ENCODE results near the gene KRI1. TPM values are rescaled to one million over a fixed set of nuclear protein-coding genes. Genes with fewer than 3 reads are reported as not detected.

Gene KRI1
- total RNA-seq, 1 experiment from 2014 or later, result 24.5 TPM

DNA sequence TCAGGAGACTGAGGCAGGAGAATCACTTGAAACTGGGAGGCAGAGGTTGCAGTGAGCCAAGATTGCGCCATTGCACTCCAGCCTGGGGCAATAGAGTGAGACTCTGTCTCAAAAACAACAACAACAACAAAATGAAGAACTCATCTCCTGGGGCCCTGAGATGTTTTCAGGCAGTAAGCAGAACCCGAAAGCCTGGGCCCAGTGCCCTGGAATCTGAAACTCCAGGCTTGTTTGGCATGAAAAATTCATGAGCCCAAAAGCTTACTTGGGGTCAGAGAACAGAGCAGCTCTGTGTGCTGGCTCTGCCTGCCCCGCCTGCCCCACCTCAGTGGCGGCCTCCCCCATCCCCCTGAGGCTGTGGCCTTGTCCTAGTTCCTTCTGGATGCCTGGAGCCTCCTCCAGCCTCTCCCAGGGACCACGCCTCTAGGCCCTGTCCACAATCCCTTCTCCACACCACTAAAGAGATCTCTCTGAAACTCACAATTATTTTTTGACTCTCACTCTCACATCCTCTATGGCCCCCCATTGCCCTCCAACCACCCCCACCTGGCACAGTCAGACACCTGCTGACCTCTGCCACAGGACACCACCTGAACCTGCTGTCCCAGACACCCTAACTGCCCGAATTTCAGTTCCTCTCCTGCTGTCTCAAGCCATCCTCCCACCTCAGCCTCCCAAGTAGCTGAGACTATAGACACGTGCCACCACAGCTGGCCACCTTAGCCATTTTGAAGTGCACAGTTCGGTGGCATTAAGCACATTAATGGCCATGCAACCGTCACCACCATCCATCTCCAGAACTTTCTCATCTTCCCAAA is 28.2 kb upstream of the KRI1 start:
- intact Hi-C loops (cut with micrococcal nuclease; ENCODE audit: unreplicated experiment), result no loop called here
- H3K4me1 ChIP-seq (replicated peaks; ENCODE audit: insufficient read depth), result peaks cover 15% of the 10 kb centered on the region
- H3K27ac ChIP-seq, result peak overlapping the region; percentile 27; the same call in 1 of the 2 replicates
- peak; percentile 34 to 48 for DNase-seq
- ChIA-PET CTCF (no interaction called here), POLR2A (ENCODE audit: unreplicated experiment) (interaction anchor here (0.5 to 0.7 kb wide), 2 partner anchors 31 to 102 kb away, joined by 3 to 4 read pairs; partner anchors contain the start of gene SLC44A2)
- no peak overlapping the region for H3K4me3 ChIP-seq
- H3K27me3 ChIP-seq (ENCODE audit: insufficient read depth, low read depth), result no peaks in the 10 kb centered on the region
- no peak for TF ChIP-seq EZH2 (IDR thresholded peaks at IDR 0.05; ENCODE audit: low read depth)
- TF ChIP-seq CTCF (conservative IDR thresholded peaks at IDR 0.05), result no peak
- peaks cover 8% of the 10 kb centered on the region for H3F3A ChIP-seq (ENCODE audit: insufficient read depth, low read depth)
- no peaks in the 10 kb centered on the region for H4K20me1 ChIP-seq (ENCODE audit: insufficient read depth)
- BruUV-seq (replicated peaks), result no TSS peak
- no peaks in the 10 kb centered on the region for H3K36me3 ChIP-seq (ENCODE audit: low read depth)
- no peaks in the 10 kb centered on the region for H3K79me2 ChIP-seq (ENCODE audit: low read depth)
- no peaks in the 10 kb centered on the region for H3K9me2 ChIP-seq (ENCODE audit: insufficient read depth)
- H3K4me2 ChIP-seq, result peak overlapping the region; percentile 45
- no peaks in the 10 kb centered on the region for H3K9me3 ChIP-seq (ENCODE audit: insufficient read depth, low read depth)
- 0 out of 2 replicates have a peak overlapping the region, but pooled peaks have one; percentile 6 for H2AFZ ChIP-seq

GRCh38 chr19:10593148-10593547 is 27.3 kb upstream of the KRI1 start:
- BruUV-seq (replicated peaks), result no TSS peak
- peak overlapping the region; percentile 27; the same call in 1 of the 2 replicates for H3K4me2 ChIP-seq
- H4K20me1 ChIP-seq (ENCODE audit: insufficient read depth), result no peaks in the 10 kb centered on the region
- no peaks in the 10 kb centered on the region for H3K9me2 ChIP-seq (ENCODE audit: insufficient read depth)
- no peak overlapping the region for H3K4me3 ChIP-seq
- H3K27ac ChIP-seq, result no peak overlapping the region; the same call in 1 of the 2 replicates
- CTCF ChIA-PET, result no interaction called here
- H2AFZ ChIP-seq, result no peak overlapping the region
- no peaks in the 10 kb centered on the region for H3K9me3 ChIP-seq (ENCODE audit: insufficient read depth, low read depth)
- peaks cover 15% of the 10 kb centered on the region for H3K4me1 ChIP-seq (replicated peaks; ENCODE audit: insufficient read depth)
- TF ChIP-seq EZH2 (IDR thresholded peaks at IDR 0.05; ENCODE audit: low read depth), result no peak
- no peak for TF ChIP-seq CTCF (conservative IDR thresholded peaks at IDR 0.05)
- no peaks in the 10 kb centered on the region for H3K79me2 ChIP-seq (ENCODE audit: low read depth)
- H3F3A ChIP-seq (ENCODE audit: insufficient read depth, low read depth), result peaks cover 8% of the 10 kb centered on the region
- POLR2A ChIA-PET (ENCODE audit: unreplicated experiment), result no interaction called here
- intact Hi-C loops (cut with micrococcal nuclease; ENCODE audit: unreplicated experiment), result no loop called here
- no peaks in the 10 kb centered on the region for H3K36me3 ChIP-seq (ENCODE audit: low read depth)
- no peak for DNase-seq
- H3K27me3 ChIP-seq (ENCODE audit: insufficient read depth, low read depth), result no peaks in the 10 kb centered on the region

DNA sequence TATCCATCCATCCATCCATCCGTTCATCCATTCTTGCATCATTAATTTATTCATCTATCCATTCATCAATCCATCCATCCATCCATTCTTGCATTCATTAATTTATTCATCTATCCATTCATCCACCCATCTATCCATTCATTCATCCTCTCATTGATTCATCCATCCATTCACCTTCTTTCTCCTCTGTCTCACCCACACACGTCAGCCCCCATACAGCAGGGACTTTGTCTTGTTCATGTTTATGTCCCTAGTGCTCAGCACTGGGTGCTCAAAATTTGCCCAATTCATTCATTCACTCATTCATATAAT is 22.0 kb upstream of the KRI1 start:
- peak overlapping the region; percentile 87; the same call in 1 of the 2 replicates for H3K4me2 ChIP-seq
- no TSS peak for BruUV-seq (replicated peaks)
- no peaks in the 10 kb centered on the region for H3K9me2 ChIP-seq (ENCODE audit: insufficient read depth)
- ChIA-PET CTCF (no interaction called here), POLR2A (ENCODE audit: unreplicated experiment) (no interaction called here)
- TF ChIP-seq CTCF (conservative IDR thresholded peaks at IDR 0.05), result no peak
- TF ChIP-seq EZH2 (IDR thresholded peaks at IDR 0.05; ENCODE audit: low read depth), result no peak
- no peak overlapping the region for H3K27ac ChIP-seq
- 0 out of 2 replicates have a peak, but pooled peaks cover 4% of the 10 kb centered on the region for H3K36me3 ChIP-seq (ENCODE audit: low read depth)
- H3F3A ChIP-seq (ENCODE audit: insufficient read depth, low read depth), result peaks cover 19% of the 10 kb centered on the region; the same call in 1 of the 2 replicates
- H3K27me3 ChIP-seq (ENCODE audit: insufficient read depth, low read depth), result no peaks in the 10 kb centered on the region
- H3K4me1 ChIP-seq (replicated peaks; ENCODE audit: insufficient read depth), result peaks cover 8% of the 10 kb centered on the region; the same call in 1 of the 2 replicates
- no peak for DNase-seq
- H2AFZ ChIP-seq, result no peak overlapping the region
- H3K4me3 ChIP-seq, result peak overlapping the region; percentile 86; the same call in 1 of the 2 replicates
- H3K9me3 ChIP-seq (ENCODE audit: insufficient read depth, low read depth), result no peaks in the 10 kb centered on the region
- intact Hi-C loops (cut with micrococcal nuclease; ENCODE audit: unreplicated experiment), result loop anchor here (2.0 kb wide), 2 partner anchors 15 to 37 kb away; partner anchors contain the start of gene SLC44A2
- H3K79me2 ChIP-seq (ENCODE audit: low read depth), result peaks cover 16% of the 10 kb centered on the region
- no peaks in the 10 kb centered on the region for H4K20me1 ChIP-seq (ENCODE audit: insufficient read depth)
